Measurements from ENCODE around the gene PITRM1.

Gene PITRM1

GRCh38 chr10:3162533-3162932 is 10.0 kb downstream of the PITRM1 start:
- DNase-seq, result no peak

- no peak for DNase-seq
Observed at GRCh38 chr10:3159152-3159551, 13.4 kb downstream of the PITRM1 start.

DNA sequence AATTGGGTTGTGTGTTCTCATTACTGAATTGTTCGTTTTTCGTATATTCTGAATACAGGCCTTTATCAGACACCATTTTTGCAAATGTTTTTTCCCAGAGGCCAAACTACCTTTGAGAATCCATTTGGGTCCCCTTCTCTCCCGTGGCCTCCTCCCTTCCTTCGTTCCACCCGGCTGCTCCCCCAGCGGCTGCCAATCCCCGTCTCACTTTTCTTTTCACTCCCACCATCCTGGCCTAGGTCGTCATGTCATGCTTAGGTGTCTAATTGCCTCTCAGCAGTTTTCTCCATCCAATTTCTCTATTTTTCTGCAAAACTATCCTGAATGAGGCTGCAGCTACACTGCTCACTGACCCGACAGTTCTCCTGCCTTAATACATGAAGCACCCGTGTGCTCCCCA is 17.9 kb downstream of the PITRM1 start:
- no peak for DNase-seq

GRCh38 chr10:3152566-3152935 is 20.0 kb downstream of the PITRM1 start:
- DNase-seq, result no peak

- DNase-seq, result no peak
Observed at GRCh38 chr10:3151889-3152565, 20.6 kb downstream of the PITRM1 start.

DNA sequence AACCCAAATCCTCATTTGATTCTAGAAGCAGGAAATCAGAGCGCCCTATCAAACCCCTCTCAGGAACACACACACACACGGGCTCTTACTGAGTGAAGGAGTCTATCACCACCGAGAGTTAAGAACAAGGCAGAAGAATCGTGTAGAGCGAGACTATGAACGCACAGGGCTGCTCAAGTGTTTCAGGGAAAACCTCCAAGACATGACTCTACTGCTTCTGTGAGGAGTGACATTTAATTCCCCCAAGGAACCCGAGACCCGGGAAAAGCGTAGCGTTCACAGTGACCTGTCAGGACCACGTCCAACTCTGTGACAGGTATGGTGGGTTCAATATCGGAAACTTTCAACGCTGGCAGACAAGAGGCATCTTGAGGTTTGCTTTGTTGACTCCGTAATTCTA is 21.6 kb downstream of the PITRM1 start:
- no peak for DNase-seq

DNA sequence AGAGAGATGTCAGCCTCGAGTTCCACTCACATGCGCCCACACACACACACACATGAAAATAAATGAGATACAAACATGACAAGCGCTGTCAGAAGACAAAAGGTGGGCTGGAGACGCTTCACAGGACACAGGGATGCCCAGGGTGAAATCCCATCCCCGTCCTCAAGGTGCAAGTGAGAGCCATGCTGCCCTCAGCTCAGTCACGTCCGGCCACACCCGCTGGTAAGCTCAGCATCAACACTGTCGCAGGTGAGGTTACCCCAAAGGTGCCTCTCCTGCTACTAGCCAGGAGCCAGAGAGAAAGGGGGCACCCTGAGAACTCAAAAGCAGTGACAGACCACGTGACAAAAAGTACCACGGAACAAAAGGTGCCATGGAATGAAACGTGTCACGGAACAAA is 22.2 kb downstream of the PITRM1 start:
- DNase-seq, result no peak

DNA sequence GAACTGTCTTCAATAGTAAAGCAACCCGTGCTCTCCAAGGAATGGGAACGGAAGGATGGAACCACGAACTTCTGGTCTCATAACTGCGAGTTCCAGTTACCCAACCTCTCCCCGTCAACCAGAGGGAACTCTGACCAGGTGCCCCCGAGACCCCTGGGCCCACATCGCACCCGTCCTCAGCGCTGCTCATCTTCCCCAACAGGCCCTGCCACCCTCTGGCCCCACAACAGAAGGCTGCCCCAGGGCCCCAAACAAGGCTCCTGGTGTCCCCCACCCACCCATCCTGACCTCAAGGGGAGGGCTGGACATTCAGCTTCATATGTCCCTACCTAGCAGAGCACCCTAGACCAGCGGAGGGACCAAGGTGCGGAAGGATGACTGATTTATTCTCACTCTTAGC is 22.7 kb downstream of the PITRM1 start:
- DNase-seq, result no peak

DNA sequence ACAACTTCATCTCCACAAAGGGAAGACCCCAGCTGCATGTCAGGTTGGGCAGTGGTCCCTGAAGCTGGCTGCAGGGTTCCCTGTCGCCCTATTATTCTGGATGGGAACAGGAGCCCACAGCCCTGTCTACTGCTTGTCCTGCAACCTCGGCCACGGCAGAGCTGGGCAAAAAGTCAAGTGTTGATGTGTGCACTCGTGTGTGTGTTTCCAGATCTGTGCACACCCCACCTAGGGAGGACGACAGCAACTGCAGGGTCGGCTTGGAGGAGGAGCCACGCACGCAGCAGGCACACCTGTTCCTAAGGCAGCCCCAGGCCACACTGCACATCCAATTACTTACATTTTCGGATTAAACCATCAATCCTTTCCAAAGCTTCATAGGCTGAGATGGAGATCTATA is 23.6 kb downstream of the PITRM1 start:
- DNase-seq, result no peak

DNA sequence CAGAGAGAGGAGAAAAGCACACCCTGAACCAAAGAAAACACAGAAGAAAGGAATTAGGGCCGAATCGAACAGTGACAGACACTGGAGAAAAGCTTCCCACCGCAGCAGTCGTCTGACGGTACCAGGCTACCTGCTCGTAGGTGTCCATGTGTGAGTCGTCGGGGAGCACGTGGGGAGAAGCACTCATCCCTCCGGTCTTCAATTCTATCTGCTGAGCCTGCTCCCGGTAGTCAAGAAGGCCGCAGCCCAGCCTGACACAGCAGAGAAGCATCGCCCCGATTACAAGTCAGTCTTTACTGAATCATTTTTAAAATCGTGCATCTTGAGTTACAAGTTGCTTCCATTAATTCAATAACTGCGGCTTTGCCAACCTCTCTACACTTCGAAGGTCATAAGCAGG is 24.5 kb downstream of the PITRM1 start:
- no peak for DNase-seq

- no peak for DNase-seq
Observed at GRCh38 chr10:3147117-3147820, 25.3 kb downstream of the PITRM1 start.

DNA sequence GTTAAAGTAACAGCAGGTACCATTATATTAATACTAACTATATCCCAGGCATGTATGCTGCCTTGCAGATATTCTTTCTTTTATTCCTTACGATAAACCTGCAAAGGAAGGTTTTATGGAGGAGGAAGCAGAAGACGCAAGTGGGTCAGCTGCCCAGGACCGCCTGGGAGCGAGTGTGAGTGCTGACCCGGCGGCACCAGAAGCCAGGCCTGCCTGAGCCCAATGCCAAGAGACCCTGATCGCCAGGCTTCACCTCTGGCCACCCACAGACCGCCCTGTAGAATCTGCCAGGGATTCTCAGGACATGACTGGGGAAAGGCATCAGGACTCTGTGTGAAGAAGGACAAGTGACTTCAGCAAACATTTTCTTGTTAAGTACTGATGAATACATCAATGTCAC is 26.3 kb downstream of the PITRM1 start:
- no peak for DNase-seq

- DNase-seq, result no peak
Observed at GRCh38 chr10:3145366-3145765, 27.2 kb downstream of the PITRM1 start.

DNA sequence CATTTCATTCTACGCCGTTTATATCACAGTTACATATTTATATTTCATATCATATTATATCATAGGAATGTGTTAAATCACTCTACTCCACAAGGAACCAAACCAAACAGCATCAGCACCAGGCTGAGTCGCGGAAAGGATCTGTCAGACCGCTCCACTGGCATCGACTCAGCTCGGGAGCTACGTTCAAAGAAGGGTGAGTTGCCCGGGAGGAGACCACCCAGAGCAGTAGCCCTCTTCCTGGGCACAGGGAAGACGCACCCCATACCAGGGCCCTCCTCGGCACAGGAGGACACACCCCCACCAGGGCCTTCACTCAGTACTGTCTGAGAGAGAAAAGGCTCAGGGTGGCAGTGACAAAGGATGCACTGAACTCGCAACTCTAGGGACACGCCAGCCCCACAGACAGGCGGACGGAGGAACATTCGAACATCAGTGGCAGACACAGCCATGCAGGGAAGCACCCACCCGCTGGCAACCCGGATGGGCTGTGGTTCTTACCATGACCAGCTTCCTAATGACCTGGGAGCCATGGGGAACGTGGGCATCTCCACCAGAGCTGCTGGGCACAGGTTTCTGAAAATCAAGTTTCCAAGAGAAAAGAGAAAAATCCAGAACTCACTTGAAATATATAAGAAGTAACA is 28.7 kb downstream of the PITRM1 start:
- no peak for DNase-seq

DNA sequence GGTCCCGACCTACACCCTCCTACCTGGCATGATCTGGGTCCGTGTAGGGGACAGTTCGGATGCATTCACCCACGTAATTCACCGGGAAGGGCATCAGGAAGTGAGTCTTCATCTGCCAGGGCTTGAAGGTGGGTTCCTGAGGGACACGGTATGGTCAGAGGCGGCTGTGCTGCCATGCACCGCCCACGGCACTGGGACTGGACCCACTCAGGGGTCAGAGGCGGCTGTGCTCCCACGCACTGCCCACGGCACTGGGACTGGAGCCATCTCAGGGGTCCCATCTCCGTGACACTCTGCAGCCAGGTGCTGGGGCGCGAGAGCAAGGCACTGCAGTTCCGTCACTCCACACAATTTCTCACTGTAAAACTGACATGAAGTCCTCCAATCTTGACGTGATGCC is 29.2 kb downstream of the PITRM1 start:
- DNase-seq, result no peak

- DNase-seq, result no peak
Observed at GRCh38 chr10:3142146-3142875, 30.3 kb downstream of the PITRM1 start.

DNA sequence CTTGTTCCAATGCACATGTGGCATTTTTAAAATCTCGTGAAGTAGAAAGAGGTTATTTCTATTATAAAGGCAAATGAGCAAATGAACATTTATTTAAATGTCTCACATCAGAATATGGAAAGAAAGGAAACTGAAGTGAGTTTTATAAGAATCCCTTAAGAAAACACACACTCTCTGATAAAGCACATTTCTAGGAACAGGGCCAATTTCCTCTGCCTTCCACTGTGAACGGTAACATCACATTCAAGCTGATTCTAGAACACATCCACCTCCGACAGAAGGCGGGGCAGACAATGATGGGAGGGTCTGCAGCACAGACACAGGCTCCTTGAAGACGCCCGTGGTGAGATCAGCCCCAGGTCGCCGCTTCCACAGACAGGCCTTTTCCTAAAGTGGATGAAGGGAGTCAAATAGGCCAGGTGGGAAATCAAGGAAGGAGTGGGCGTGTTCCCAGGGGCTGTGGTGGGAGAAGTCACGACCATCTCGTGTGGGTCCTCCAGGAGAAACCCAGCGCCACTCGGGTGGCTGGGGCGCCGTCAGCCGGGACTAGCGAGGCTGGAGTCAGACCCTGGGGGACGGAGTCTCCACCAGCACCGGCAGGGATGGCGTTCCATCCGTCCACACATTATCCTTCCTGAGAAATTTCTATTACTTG is 31.1 kb downstream of the PITRM1 start:
- DNase-seq, result no peak

DNA sequence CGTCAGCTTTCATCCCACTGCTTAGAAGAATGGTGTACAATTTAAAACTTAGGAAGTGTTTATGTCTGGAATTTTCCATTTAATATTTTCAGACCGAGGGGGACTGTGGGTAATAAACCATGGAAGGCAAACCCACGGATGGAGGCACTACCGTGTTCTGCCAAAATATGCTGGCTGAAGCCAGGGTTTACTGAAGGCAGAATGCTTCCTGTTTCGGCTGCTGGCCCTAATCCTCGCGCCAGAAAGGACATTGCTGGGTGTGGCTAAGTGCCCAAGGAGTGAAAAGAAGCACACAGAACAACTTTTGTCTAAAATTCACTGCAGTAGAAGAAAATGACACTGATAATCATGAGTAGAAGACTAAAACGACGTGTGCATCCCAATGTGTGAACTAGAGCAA is 32.3 kb downstream of the PITRM1 start:
- DNase-seq, result no peak

DNA sequence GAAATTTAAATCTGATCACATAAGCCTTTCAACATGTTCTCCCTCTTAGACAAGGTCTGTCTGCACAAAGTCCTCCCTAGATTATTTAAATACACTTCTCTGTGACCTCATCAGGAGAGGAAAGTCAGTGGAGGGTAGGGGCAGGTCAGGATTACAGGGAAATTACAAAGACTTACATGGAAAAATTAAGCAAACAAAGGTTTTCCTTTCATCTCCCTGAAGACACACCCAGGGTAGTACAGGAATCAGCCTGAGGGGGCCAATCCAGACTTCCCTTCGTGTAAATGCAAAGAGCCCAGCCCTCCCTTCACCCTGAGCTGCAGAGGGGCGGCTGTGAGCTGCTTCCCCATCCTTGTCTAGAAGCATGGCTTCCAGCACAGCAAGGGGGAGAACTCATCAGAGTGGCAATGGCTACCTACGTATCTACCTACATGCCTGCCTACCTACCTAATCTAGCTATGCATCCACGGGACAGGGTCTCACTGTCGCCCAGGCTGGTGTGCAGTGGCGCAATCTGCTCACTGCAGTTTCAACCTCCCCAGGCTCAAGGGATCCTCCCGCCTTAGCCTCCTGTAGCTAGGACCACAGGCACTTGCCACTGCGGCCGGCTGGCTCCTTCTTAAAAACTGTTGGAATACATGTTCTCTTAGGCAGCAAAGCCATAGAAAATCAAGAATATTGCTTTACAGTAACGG is 33.2 kb downstream of the PITRM1 start:
- no peak for DNase-seq

DNA sequence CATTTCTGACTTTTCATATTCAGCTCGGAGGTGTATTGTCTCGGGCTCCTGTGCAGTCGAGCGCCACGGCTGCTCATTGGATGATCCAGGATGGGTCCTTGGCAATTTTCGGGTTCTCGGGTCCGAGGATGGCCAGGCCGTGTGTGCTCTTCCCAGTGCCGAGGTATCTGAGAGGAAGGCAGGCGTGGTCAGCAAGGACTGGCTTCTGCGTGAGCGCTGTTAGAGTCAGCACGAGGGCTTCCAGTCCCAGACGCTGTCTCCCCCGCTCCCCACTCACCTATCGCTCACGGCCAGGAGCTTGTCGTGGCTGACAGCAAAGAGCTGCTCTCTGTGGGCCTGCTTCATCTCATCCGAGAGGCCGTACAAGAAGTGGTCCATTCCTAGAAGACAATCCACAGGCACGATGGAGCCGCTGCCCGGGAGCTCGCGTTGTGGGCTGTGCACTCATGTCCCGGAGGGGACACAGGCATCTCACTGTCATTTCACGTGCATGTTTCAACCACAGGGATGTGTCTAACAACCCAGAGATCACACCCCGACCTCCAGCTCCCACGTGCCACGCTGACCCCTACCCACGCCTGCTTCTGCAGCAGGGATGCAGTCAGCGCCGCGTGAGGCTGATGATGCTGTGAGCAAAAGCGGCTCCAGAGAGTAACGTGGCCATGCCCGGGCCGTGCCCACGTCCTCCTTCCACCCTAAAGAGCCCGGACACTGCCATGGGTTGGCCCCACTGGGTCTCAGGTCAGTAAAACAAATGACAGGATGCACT is 34.4 kb downstream of the PITRM1 start:
- DNase-seq, result no peak

- no peak for DNase-seq
Observed at GRCh38 chr10:3136763-3137611, 35.6 kb downstream of the PITRM1 start.

Measured in CD4-positive, alpha-beta T cell treated with Interferon alpha-2 for 1 hour (primary cell).